H1 (cell line): ENCODE measurements around the gene SSTR3. TPM values are rescaled to one million over a fixed set of nuclear protein-coding genes. Genes with fewer than 3 reads are reported as not detected.

Source experiments
- CTCF ChIA-PET: fragments of 300-600 bp; sonication (Branson Sonifier 250); formaldehyde crosslinking; loops from one replicate; lab custom pipeline; 2021; ENCODE audit not compliant: partially characterized antibody; lab: Charles Lee
- POLR2A ChIA-PET: fragments of 300-600 bp; sonication (Branson Sonifier 250); formaldehyde crosslinking; loops from one replicate; lab custom pipeline; 2021; ENCODE audit warnings: inconsistent platforms; ENCODE audit not compliant: partially characterized antibody; lab: Charles Lee
- DNase-seq, 2 experiments: peaks; one replicate each; pipeline versions ENCODE4 v3.0.0 to v3.0.0-alpha.2; 2010 to 2022; ENCODE audit warnings: low spot score in 2 of 2, low read depth in 1 of 2, mixed read lengths in 1 of 2
- FAIRE-seq: peaks from 2 replicates; lab custom pipeline; 2011; peaks lifted over from hg19 to GRCh38; lab: Jason Lieb, UNC
- H2AFZ ChIP-seq: 2 replicates; pipeline ENCODE4 v1.8.1; 2012; ENCODE audit warnings: low read length, inconsistent platforms
- H2AK5ac ChIP-seq: 2 replicates; pipeline ENCODE4 v1.6.1; 2013; ENCODE audit warnings: low read depth, low read length
- H2BK120ac ChIP-seq: replicated peaks from 2 replicates; pipeline ENCODE3; 2013; ENCODE audit warnings: low read depth, low read length, inconsistent platforms
- H2BK12ac ChIP-seq: 2 replicates; pipeline ENCODE4 v1.6.1; 2013; ENCODE audit warnings: low read depth, low read length
- H2BK15ac ChIP-seq: 2 replicates; pipeline ENCODE4 v1.6.1; 2013; ENCODE audit warnings: low read length
- H2BK20ac ChIP-seq: 2 replicates; pipeline ENCODE4 v1.6.1; 2013; ENCODE audit warnings: low read length
- H2BK5ac ChIP-seq: 2 replicates; pipeline ENCODE4 v1.6.1; 2013; ENCODE audit warnings: low read depth, low read length
- H3K14ac ChIP-seq: 2 replicates; pipeline ENCODE4 v1.6.1; 2013; ENCODE audit warnings: inconsistent platforms; ENCODE audit not compliant: insufficient read length
- H3K18ac ChIP-seq: 2 replicates; pipeline ENCODE4 v1.6.1; 2013; ENCODE audit warnings: low read length; ENCODE audit errors: extremely low read depth
- H3K23ac ChIP-seq: 2 replicates; pipeline ENCODE4 v1.6.1; 2013; ENCODE audit warnings: inconsistent platforms; ENCODE audit not compliant: insufficient read length
- H3K23me2 ChIP-seq: 2 replicates; pipeline ENCODE4 v1.6.1; 2013; ENCODE audit warnings: low read depth, low read length
- H3K27ac ChIP-seq: 2 replicates; pipeline ENCODE4 v1.6.1; 2011; ENCODE audit warnings: low read depth, low read length, inconsistent platforms
- H3K27me3 ChIP-seq, 4 experiments: replicated peaks in 1 of 4; 1 replicate in 1 of 4; 2 replicates in 3 of 4; pipeline versions ENCODE4 v1.6.1 to v1.8.1; 2011 to 2013; ENCODE audit warnings: low read length in 3 of 4, mild to moderate bottlenecking in 3 of 4, inconsistent platforms in 2 of 4, mixed read lengths in 2 of 4, moderate library complexity in 1 of 4; ENCODE audit not compliant: control insufficient read depth in 3 of 4, insufficient read depth in 3 of 4; ENCODE audit errors: extremely low read depth in 1 of 4
- H3K36me3 ChIP-seq, 4 experiments: 2 replicates each; pipeline versions ENCODE4 v1.6.1 to v1.8.1; 2011 to 2013; ENCODE audit warnings: mild to moderate bottlenecking in 4 of 4, low read length in 3 of 4, moderate library complexity in 2 of 4, control low read depth in 1 of 4, inconsistent platforms in 1 of 4; ENCODE audit not compliant: insufficient read depth in 4 of 4, control insufficient read depth in 2 of 4
- H3K4ac ChIP-seq: replicated peaks from 2 replicates; pipeline ENCODE3; 2013; ENCODE audit warnings: low read length, low read depth, mixed read lengths, inconsistent platforms; ENCODE audit not compliant: insufficient read length
- H3K4me1 ChIP-seq, 4 experiments: replicated peaks in 1 of 4; 1 replicate in 1 of 4; 2 replicates in 3 of 4; pipeline versions ENCODE4 v1.6.1 to v1.8.1; 2011 to 2013; ENCODE audit warnings: low read length in 3 of 4, inconsistent platforms in 2 of 4, mixed read lengths in 1 of 4; ENCODE audit not compliant: insufficient read depth in 4 of 4, control insufficient read depth in 3 of 4
- H3K4me2 ChIP-seq, 2 experiments: 2 replicates each; pipeline versions ENCODE4 v1.6.1 to v1.8.1; 2011 to 2013; ENCODE audit warnings: low read depth in 2 of 2, low read length in 2 of 2, control low read depth in 1 of 2, inconsistent platforms in 1 of 2, mild to moderate bottlenecking in 1 of 2; ENCODE audit not compliant: insufficient read depth in 1 of 2
- H3K4me3 ChIP-seq, 4 experiments: fragments of 200-600, 300-600 bp in 1 of 4; sonication (generic), shearing (Covaris generic), sonication (Bioruptor Twin) in 1 of 4; 2 replicates each; pipeline versions ENCODE4 v1.5.1 to v1.8.1; 2011 to 2016; ENCODE audit warnings: low read length in 4 of 4, low read depth in 3 of 4, control low read depth in 2 of 4, inconsistent platforms in 2 of 4, mild to moderate bottlenecking in 2 of 4, mixed read lengths in 1 of 4, moderate library complexity in 1 of 4; ENCODE audit not compliant: insufficient read depth in 2 of 4; ENCODE audit errors: extremely low read depth in 1 of 4
- H3K56ac ChIP-seq: replicated peaks from 2 replicates; pipeline ENCODE3; 2013; ENCODE audit warnings: low read depth, mild to moderate bottlenecking, mixed read lengths, low read length, inconsistent platforms; ENCODE audit not compliant: insufficient read length
- H3K79me1 ChIP-seq: 2 replicates; pipeline ENCODE4 v1.6.1; 2013; ENCODE audit warnings: low read depth, low read length, control low read depth
- H3K79me2 ChIP-seq, 2 experiments: 2 replicates each; pipeline versions ENCODE4 v1.6.1 to v1.8.1; 2012 to 2013; ENCODE audit warnings: low read length in 2 of 2, mild to moderate bottlenecking in 2 of 2, inconsistent platforms in 1 of 2; ENCODE audit not compliant: insufficient read depth in 2 of 2, control insufficient read depth in 1 of 2
- H3K9ac ChIP-seq, 4 experiments: replicated peaks in 1 of 4; 1 replicate in 1 of 4; 2 replicates in 3 of 4; pipeline versions ENCODE4 v1.6.1 to v1.8.1; 2011 to 2013; ENCODE audit warnings: low read depth in 3 of 4, low read length in 3 of 4, control low read depth in 2 of 4, mild to moderate bottlenecking in 2 of 4, moderate library complexity in 2 of 4, inconsistent platforms in 1 of 4; ENCODE audit errors: extremely low read depth in 1 of 4
- H3K9me3 ChIP-seq, 2 experiments: 2 replicates each; pipeline versions ENCODE4 v1.6.1 to v1.8.1; 2012 to 2013; ENCODE audit warnings: mild to moderate bottlenecking in 2 of 2, moderate library complexity in 2 of 2, control low read depth in 1 of 2, inconsistent platforms in 1 of 2, low read depth in 1 of 2, low read length in 1 of 2, mixed read lengths in 1 of 2; ENCODE audit not compliant: insufficient read depth in 2 of 2
- H4K20me1 ChIP-seq, 2 experiments: replicated peaks in 1 of 2; 2 replicates each; pipeline versions ENCODE3 to v1.8.1; 2011 to 2013; ENCODE audit warnings: inconsistent platforms in 2 of 2, low read length in 2 of 2, mild to moderate bottlenecking in 1 of 2; ENCODE audit not compliant: insufficient read depth in 2 of 2, control insufficient read depth in 1 of 2
- H4K5ac ChIP-seq: 2 replicates; pipeline ENCODE4 v1.6.1; 2013; ENCODE audit warnings: low read length, low read depth, mixed read lengths, inconsistent platforms; ENCODE audit not compliant: insufficient read length
- H4K8ac ChIP-seq: 2 replicates; pipeline ENCODE4 v1.8.0; 2013; ENCODE audit warnings: mild to moderate bottlenecking, moderate library complexity, low read length, inconsistent platforms; ENCODE audit not compliant: insufficient read depth; ENCODE audit errors: extremely low read depth
- H4K91ac ChIP-seq: replicated peaks from 2 replicates; pipeline ENCODE3; 2013; ENCODE audit warnings: low read length, mixed read lengths, inconsistent platforms; ENCODE audit not compliant: insufficient read length
- BCL11A ChIP-seq, 2 experiments: IDR thresholded peaks; one replicate each; pipeline ENCODE4 v1.6.1; 2011; ENCODE audit warnings: low read depth in 2 of 2, low read length in 2 of 2, mild to moderate bottlenecking in 2 of 2
- RBBP5 ChIP-seq: IDR thresholded peaks from 2 replicates; pipeline ENCODE4 v1.7.1; 2012; ENCODE audit warnings: low read depth, mild to moderate bottlenecking, inconsistent platforms, low read length, moderate library complexity, borderline replicate concordance
- TAF7 ChIP-seq: optimal IDR thresholded peaks from 2 replicates; pipeline ENCODE3; 2011; ENCODE audit warnings: low read depth, mild to moderate bottlenecking, inconsistent platforms, low read length, moderate library complexity, borderline replicate concordance
- WGBS, 2 experiments: shearing (Covaris generic) in 1 of 2; methylation state at CpG; one replicate each; pipeline versions ENCODE4 v1.1.6 to v1.1.7; 2013 to 2015; ENCODE audit warnings: low lambda C conversion rate in 2 of 2, mixed read lengths in 2 of 2, inconsistent platforms in 1 of 2, low coverage in 1 of 2, missing lambda C conversion rate in 1 of 2; ENCODE audit not compliant: insufficient replicate concordance in 2 of 2, insufficient coverage in 1 of 2, insufficient read length in 1 of 2; ENCODE audit errors: extremely low coverage in 1 of 2, missing lambda C conversion rate in 1 of 2; 5-methylcytosine and 5-hydroxymethylcytosine counted together
- polyA plus RNA-seq, 7 experiments: library from polyadenylated mRNA; depleted of rRNA in 3 of 7; stranded (reverse) in 5 of 7; unstranded in 2 of 7; fragments of >200 nt in 5 of 7; fragments of 200-250 nt in 2 of 7; gene quantifications; 1 replicate in 5 of 7; 2 replicates in 1 of 7; 4 replicates in 1 of 7; pipeline versions ENCODE4 v1.2.1 to v1.2.3, GENCODE V29; 2011 to 2013; ENCODE audit warnings: missing spikeins in 2 of 7, mixed read lengths in 2 of 7
- total RNA-seq: library from RNA; stranded (reverse); fragmentation: NEBNext Ultra II Directional; extraction: Animal tissue kit (Norgen Biotek cat#: 25700); gene quantifications from 2 replicates; pipeline ENCODE4 v1.2.1, GENCODE V29; 2021

SSTR3 gene
- total and polyA plus RNA-seq, 2 of the 8 experiments (the other 6 are each of a cell fraction or from before 2014, with no cell fraction given): 0.22 to 0.77 TPM

GRCh38 chr22:37224757-37225420, 12.6 kb upstream of the SSTR3 start:
- Histone ChIP-seq H3K23me2 (peaks cover 2% of the 10 kb centered on the region; the same call in 1 of the 2 replicates), H3K79me1 (no peaks in the 10 kb centered on the region), H4K20me1 (no peaks in the 10 kb centered on the region), H3K9ac (no peak overlapping the region), H3K4me1 (no peaks in the 10 kb centered on the region), H3K23ac (no peak overlapping the region), H2BK12ac (no peak overlapping the region), H4K5ac (no peak overlapping the region), H3K4me3 (no peak overlapping the region), H3K56ac (no peak overlapping the region), H3K9me3 (no peaks in the 10 kb centered on the region; a peak in 1 of 4 replicates)
- POLR2A ChIA-PET: interaction anchor here (1.1 to 1.6 kb wide), 2 partner anchors 9 to 16 kb away, joined by 3 to 7 read pairs; no protein-coding TSS in a partner anchor
- TF ChIP-seq TAF7: no peak
- TF ChIP-seq RBBP5: no peak
- no peak for TF ChIP-seq BCL11A (IDR thresholded peaks at IDR 0.05; ENCODE audit: low read depth in 2 of 2, low read length in 2 of 2)
- TF ChIP-seq, all 59 proteins: peak for 0
- Histone ChIP-seq H3K4ac (no peak overlapping the region), H4K91ac (no peak overlapping the region), H3K79me2 (no peaks in the 10 kb centered on the region), H2AK5ac (no peak overlapping the region), H2AFZ (no peak overlapping the region), H2BK20ac (no peak overlapping the region), H3K27me3 (no peaks in the 10 kb centered on the region), H2BK15ac (no peak overlapping the region), H4K8ac (no peak overlapping the region), H2BK120ac (no peak overlapping the region), H3K14ac (no peak overlapping the region), H3K27ac (no peak overlapping the region), H3K36me3 (no peaks in the 10 kb centered on the region), H3K4me2 (no peak overlapping the region), H3K18ac (no peak overlapping the region), H2BK5ac (no peak overlapping the region)
- WGBS, 2 experiments: 91% methylated on average over 8 of the region's 8 CpGs; no CpG with 5 or more reads in 1 of the 2 experiments
- DNase-seq: no peak
- CTCF ChIA-PET: interaction anchor here (0.5 to 3.3 kb wide), 8 partner anchors 8 to 64 kb away, joined by 3 to 22 read pairs (median 4); no protein-coding TSS in a partner anchor
- FAIRE-seq: no peak
